H9 (cell line): ENCODE results near the gene PRICKLE1. TPM values are rescaled to one million over a fixed set of nuclear protein-coding genes. Genes with fewer than 3 reads are reported as not detected.

Experiments used
- DNase-seq: peaks from one replicate; pipeline ENCODE4 v3.0.0-alpha.2; 2017
- H2AFZ ChIP-seq: one replicate; pipeline ENCODE4 v1.6.1; 2013; ENCODE audit warnings: mild to moderate bottlenecking, low read length, control low read depth, moderate library complexity
- H2AK5ac ChIP-seq: 2 replicates; pipeline ENCODE4 v1.6.1; 2013; ENCODE audit warnings: low read length, control low read depth, mixed read lengths; ENCODE audit not compliant: insufficient read length
- H2BK120ac ChIP-seq: one replicate; pipeline ENCODE4 v1.6.1; 2013; ENCODE audit warnings: low read depth, mild to moderate bottlenecking, low read length, control low read depth, inconsistent platforms; ENCODE audit not compliant: poor library complexity, severe bottlenecking
- H2BK12ac ChIP-seq: 2 replicates; pipeline ENCODE4 v1.6.1; 2013; ENCODE audit warnings: low read length, control low read depth, mixed read lengths, low read depth; ENCODE audit not compliant: insufficient read length
- H2BK15ac ChIP-seq: 2 replicates; pipeline ENCODE4 v1.6.1; 2013; ENCODE audit warnings: low read depth, low read length, control low read depth
- H2BK20ac ChIP-seq: one replicate; pipeline ENCODE4 v1.6.1; 2013; ENCODE audit warnings: low read depth, mild to moderate bottlenecking, low read length, control low read depth, inconsistent platforms; ENCODE audit not compliant: poor library complexity, severe bottlenecking
- H2BK5ac ChIP-seq: 2 replicates; pipeline ENCODE4 v1.6.1; 2013; ENCODE audit warnings: low read length, control low read depth, mixed read lengths; ENCODE audit not compliant: insufficient read length
- H3K14ac ChIP-seq: 2 replicates; pipeline ENCODE4 v1.6.1; 2013; ENCODE audit warnings: low read length, control low read depth; ENCODE audit not compliant: insufficient read depth
- H3K18ac ChIP-seq: 2 replicates; pipeline ENCODE4 v1.6.1; 2013; ENCODE audit warnings: low read depth, mild to moderate bottlenecking, mixed read lengths, low read length, control low read depth; ENCODE audit not compliant: insufficient read length
- H3K23ac ChIP-seq: 2 replicates; pipeline ENCODE4 v1.6.1; 2013; ENCODE audit warnings: low read length, control low read depth, mixed read lengths, low read depth; ENCODE audit not compliant: insufficient read length
- H3K23me2 ChIP-seq: 2 replicates; pipeline ENCODE4 v1.6.1; 2013; ENCODE audit warnings: low read depth, mild to moderate bottlenecking, mixed read lengths, low read length, control low read depth; ENCODE audit not compliant: insufficient read length, poor library complexity, severe bottlenecking
- H3K27ac ChIP-seq: 2 replicates; pipeline ENCODE4 v1.5.1; 2013; ENCODE audit warnings: low read length, control low read depth, mixed read lengths, low read depth; ENCODE audit not compliant: insufficient read length
- H3K27me3 ChIP-seq: 2 replicates; pipeline ENCODE4 v1.6.1; 2013; ENCODE audit warnings: low read length, control low read depth, inconsistent platforms; ENCODE audit not compliant: insufficient read depth
- H3K4ac ChIP-seq: 2 replicates; pipeline ENCODE4 v1.6.1; 2013; ENCODE audit warnings: low read depth, mild to moderate bottlenecking, control low read depth, inconsistent platforms, low read length, moderate library complexity
- H3K4me1 ChIP-seq: 2 replicates; pipeline ENCODE4 v1.6.1; 2013; ENCODE audit warnings: low read length, control low read depth, inconsistent platforms; ENCODE audit not compliant: insufficient read depth
- H3K4me2 ChIP-seq: 2 replicates; pipeline ENCODE4 v1.6.1; 2013; ENCODE audit warnings: low read length, control low read depth, mixed read lengths; ENCODE audit not compliant: insufficient read length, insufficient read depth
- H3K56ac ChIP-seq: 2 replicates; pipeline ENCODE4 v1.6.1; 2013; ENCODE audit warnings: low read depth, mild to moderate bottlenecking, mixed read lengths, low read length, control low read depth; ENCODE audit not compliant: insufficient read length
- H3K79me1 ChIP-seq: 2 replicates; pipeline ENCODE4 v1.6.1; 2013; ENCODE audit warnings: low read depth, mild to moderate bottlenecking, moderate library complexity, low read length, control low read depth, inconsistent platforms; ENCODE audit not compliant: insufficient read depth, poor library complexity, severe bottlenecking
- H3K79me2 ChIP-seq: 2 replicates; pipeline ENCODE4 v1.6.1; 2013; ENCODE audit warnings: low read length, control low read depth, inconsistent platforms; ENCODE audit not compliant: insufficient read depth
- H3K9ac ChIP-seq: 2 replicates; pipeline ENCODE4 v1.6.1; 2013; ENCODE audit warnings: low read length, control low read depth, mixed read lengths; ENCODE audit not compliant: insufficient read length; ENCODE audit errors: extremely low read depth
- H3K9me3 ChIP-seq: one replicate; pipeline ENCODE4 v1.6.1; 2013; ENCODE audit warnings: low read depth, low read length, inconsistent platforms; ENCODE audit not compliant: control insufficient read depth
- H3T11ph ChIP-seq: one replicate; pipeline ENCODE4 v1.6.1; 2013; ENCODE audit warnings: mild to moderate bottlenecking, low read length, control low read depth, inconsistent platforms
- H4K20me1 ChIP-seq: one replicate; pipeline ENCODE4 v1.6.1; 2013; ENCODE audit not compliant: control insufficient read depth, insufficient read length, insufficient read depth
- H4K5ac ChIP-seq: 2 replicates; pipeline ENCODE4 v1.6.1; 2013; ENCODE audit warnings: low read depth, mild to moderate bottlenecking, mixed read lengths, low read length, control low read depth; ENCODE audit not compliant: insufficient read length
- H4K8ac ChIP-seq: replicated peaks from 2 replicates; pipeline ENCODE4 v1.6.1; 2013; ENCODE audit warnings: low read length, control low read depth, mixed read lengths, low read depth; ENCODE audit not compliant: insufficient read length
- H4K91ac ChIP-seq: 2 replicates; pipeline ENCODE4 v1.6.1; 2013; ENCODE audit warnings: low read depth, mild to moderate bottlenecking, moderate library complexity, mixed read lengths, low read length, control low read depth; ENCODE audit not compliant: insufficient read length
- H3K27ac Mint-ChIP-seq, 3 experiments: 2 replicates in 2 of 3; 3 replicates in 1 of 3; pipeline ENCODE4 v1.8.0; 2020 to 2021; ENCODE audit warnings: mixed read lengths in 3 of 3, mild to moderate bottlenecking in 1 of 3, moderate library complexity in 1 of 3
- H3K27me3 Mint-ChIP-seq: 2 replicates; pipeline ENCODE4 v1.8.0; 2021; ENCODE audit warnings: low read depth, mild to moderate bottlenecking, moderate library complexity, mixed read lengths
- H3K36me3 Mint-ChIP-seq, 3 experiments: 2 replicates in 2 of 3; 3 replicates in 1 of 3; pipeline ENCODE4 v1.8.0; 2020 to 2021; ENCODE audit warnings: low read depth in 3 of 3, mixed read lengths in 3 of 3; ENCODE audit not compliant: insufficient read depth in 1 of 3
- H3K4me1 Mint-ChIP-seq, 2 experiments: 2 replicates each; pipeline ENCODE4 v1.8.0; 2020; ENCODE audit warnings: mixed read lengths in 2 of 2
- H3K4me3 Mint-ChIP-seq, 2 experiments: 2 replicates in 1 of 2; 3 replicates in 1 of 2; pipeline ENCODE4 v1.8.0; 2020 to 2021; ENCODE audit warnings: mild to moderate bottlenecking in 2 of 2, mixed read lengths in 2 of 2, moderate library complexity in 1 of 2
- H3K9me3 Mint-ChIP-seq, 2 experiments: 2 replicates in 1 of 2; 3 replicates in 1 of 2; pipeline ENCODE4 v1.8.0; 2020; ENCODE audit warnings: mild to moderate bottlenecking in 2 of 2, mixed read lengths in 2 of 2, moderate library complexity in 1 of 2
- CTCF ChIP-seq: fragments of 200-600 bp; sonication (generic); conservative IDR thresholded peaks from 3 replicates; pipeline ENCODE4 v1.8.0; 2021; ENCODE audit warnings: antibody characterized with exemption, mild to moderate bottlenecking
- WGBS: extraction: QIAGEN DNeasy Blood & Tissue Kit; methylation state at CpG from one replicate; pipeline ENCODE4 v1.1.7; 2013; ENCODE audit warnings: missing lambda C conversion rate, low lambda C conversion rate, mixed read lengths; ENCODE audit not compliant: insufficient read length; ENCODE audit errors: extremely low coverage; 5-methylcytosine and 5-hydroxymethylcytosine counted together
- total RNA-seq: library from RNA; stranded (reverse); gene quantifications from 2 replicates; pipeline ENCODE4 v1.2.1, GENCODE V29; 2021

The PRICKLE1 gene
- total RNA-seq, 1 experiment from 2014 or later = 20.5 TPM

GRCh38 chr12:42445891-42446290 lies 143.7 kb downstream of the PRICKLE1 start:
- no peak overlapping the region for H2AFZ ChIP-seq
- Mint-ChIP-seq H3K27me3 (no peaks in the 10 kb centered on the region), H3K36me3 (peaks cover 40 to 62% (median 50%) of the 10 kb centered on the region in 3 experiments), H3K4me1 (peaks cover 55 to 56% of the 10 kb centered on the region in 2 experiments), H3K27ac (peak overlapping the region in 1 of 3 experiments; percentile 65; a peak in 1 of 7 replicates), H3K9me3 (peaks cover 4 to 8% of the 10 kb centered on the region in 2 experiments; a peak in 4 of 5 replicates), H3K4me3 (no peak overlapping the region)
- no peak overlapping the region for H4K8ac ChIP-seq
- no peak overlapping the region for H3K23ac ChIP-seq
- no peak overlapping the region for H2BK12ac ChIP-seq
- H3K14ac ChIP-seq = no peak overlapping the region
- no peak overlapping the region for H4K91ac ChIP-seq
- H3K9ac ChIP-seq = no peak overlapping the region
- no CpG with 5 or more reads among the region's 16 CpGs for WGBS
- H3K4me2 ChIP-seq = no peak overlapping the region
- H3K4me1 ChIP-seq = peaks cover 9% of the 10 kb centered on the region
- H2BK5ac ChIP-seq = no peak overlapping the region
- H3K18ac ChIP-seq = no peak overlapping the region
- H3K79me2 ChIP-seq = no peaks in the 10 kb centered on the region
- H4K20me1 ChIP-seq = no peaks in the 10 kb centered on the region
- H2AK5ac ChIP-seq = no peak overlapping the region
- no peak for DNase-seq
- no peak overlapping the region for H2BK20ac ChIP-seq
- no peak for TF ChIP-seq CTCF
- H3K56ac ChIP-seq = no peak overlapping the region
- no peak overlapping the region for H2BK15ac ChIP-seq
- H3K79me1 ChIP-seq = no peaks in the 10 kb centered on the region
- no peak overlapping the region for H3K4ac ChIP-seq
- no peak overlapping the region for H3K27ac ChIP-seq
- no peaks in the 10 kb centered on the region for H3K9me3 ChIP-seq
- H2BK120ac ChIP-seq = no peak overlapping the region
- no peak overlapping the region for H3T11ph ChIP-seq
- H4K5ac ChIP-seq = no peak overlapping the region
- no peaks in the 10 kb centered on the region for H3K27me3 ChIP-seq
- H3K23me2 ChIP-seq = no peaks in the 10 kb centered on the region
